K562 (cell line): ENCODE results near the gene FSHR. TPM values are rescaled to one million over a fixed set of nuclear protein-coding genes. Genes with fewer than 3 reads are reported as not detected.

Experiments
- ATAC-seq: fragments of 200-7000 bp; cut with Tn5 transposase; 3 replicates; pipeline ENCODE4 v1.9.1; 2020; ENCODE audit warnings: moderate library complexity
- BruUV-seq: library from RNA; stranded (reverse); fragments of 400-500 nt; replicated peaks from 2 replicates; lab custom pipeline; 2021; lab: Mats Ljungman, UMichigan
- CTCF ChIA-PET: fragments of 300-600 bp; formaldehyde crosslinking; extraction: SDS; loops from one replicate; lab custom pipeline; 2021; ENCODE audit warnings: low intra/inter-chr PET ratio; lab: Yijun Ruan, JAX
- POLR2A ChIA-PET: fragments of 300-600, 350-650 bp; sonication (Branson Sonifier 250); formaldehyde crosslinking; extraction: SDS; loops from one replicate; lab custom pipeline; 2021; ENCODE audit warnings: antibody characterized with exemption, inconsistent platforms; lab: Yijun Ruan, JAX
- DNase-seq, 4 experiments: peaks; one replicate each; pipeline versions ENCODE4 v3.0.0 to v3.0.0-alpha.2; 2011 to 2018; ENCODE audit warnings: low spot score in 3 of 4, mixed read lengths in 3 of 4; ENCODE audit errors: extremely low read depth in 1 of 4
- FAIRE-seq: peaks from 2 replicates; lab custom pipeline; 2011; peaks lifted over from hg19 to GRCh38; lab: Jason Lieb, UNC
- H2AFZ ChIP-seq: 2 replicates; pipeline ENCODE4 v1.6.0; 2011; ENCODE audit warnings: low read depth, low read length, control low read depth, inconsistent platforms
- H3K27ac ChIP-seq: fragments of 200-600 bp; 3 replicates; pipeline ENCODE4 v1.8.0; 2011; ENCODE audit warnings: low read depth, mild to moderate bottlenecking, control low read depth, inconsistent platforms, low read length, moderate library complexity, mixed read lengths; ENCODE audit errors: extremely low read depth
- H3K27me3 ChIP-seq, 2 experiments: fragments of 300-600 bp in 1 of 2; 2 replicates in 1 of 2; 3 replicates in 1 of 2; pipeline versions ENCODE4 v1.6.0 to v1.8.0; 2011; ENCODE audit warnings: inconsistent platforms in 2 of 2, low read length in 2 of 2, mild to moderate bottlenecking in 1 of 2, mixed read lengths in 1 of 2, moderate library complexity in 1 of 2; ENCODE audit not compliant: control insufficient read depth in 2 of 2, insufficient read depth in 2 of 2
- H3K36me3 ChIP-seq: fragments of 300-600 bp; 3 replicates; pipeline ENCODE4 v1.8.0; 2011; ENCODE audit warnings: mild to moderate bottlenecking, low read length, inconsistent platforms; ENCODE audit not compliant: control insufficient read depth, insufficient read depth
- H3K4me1 ChIP-seq, 2 experiments: fragments of 200-600 bp in 1 of 2; replicated peaks in 1 of 2; 2 replicates in 1 of 2; 3 replicates in 1 of 2; pipeline versions ENCODE4 v1.5.1 to v1.8.0; 2011; ENCODE audit warnings: inconsistent platforms in 2 of 2, low read length in 2 of 2, mild to moderate bottlenecking in 1 of 2, mixed read lengths in 1 of 2, moderate library complexity in 1 of 2; ENCODE audit not compliant: control insufficient read depth in 2 of 2, insufficient read depth in 2 of 2
- H3K4me2 ChIP-seq: 2 replicates; pipeline ENCODE4 v1.6.1; 2011; ENCODE audit warnings: low read length, control low read depth, inconsistent platforms, mixed read lengths; ENCODE audit not compliant: insufficient read depth
- H3K4me3 ChIP-seq: fragments of 200-600 bp; sonication (generic), shearing (Covaris generic); 2 replicates; pipeline ENCODE4 v1.5.1; 2016; ENCODE audit warnings: control low read depth, inconsistent platforms
- H3K79me2 ChIP-seq: fragments of 200-600 bp; 3 replicates; pipeline ENCODE4 v1.8.0; 2011; ENCODE audit warnings: low read length, inconsistent platforms; ENCODE audit not compliant: control insufficient read depth, insufficient read depth
- H3K9ac ChIP-seq, 2 experiments: 2 replicates each; pipeline versions ENCODE4 v1.6.0 to v1.6.1; 2011; ENCODE audit warnings: low read depth in 2 of 2, low read length in 2 of 2, control low read depth in 1 of 2, inconsistent platforms in 1 of 2, mild to moderate bottlenecking in 1 of 2, mixed read lengths in 1 of 2; ENCODE audit not compliant: insufficient read depth in 1 of 2
- H3K9me1 ChIP-seq: one replicate; pipeline ENCODE4 v1.6.0; 2011; ENCODE audit warnings: inconsistent platforms, mild to moderate bottlenecking, low read length, moderate library complexity; ENCODE audit not compliant: control insufficient read depth, insufficient read depth
- H3K9me3 ChIP-seq: replicated peaks from 2 replicates; pipeline ENCODE4 v1.5.1; 2011; ENCODE audit warnings: low read depth, low read length, inconsistent platforms; ENCODE audit not compliant: control insufficient read depth, insufficient read depth
- H4K20me1 ChIP-seq: replicated peaks from 2 replicates; pipeline ENCODE4 v1.6.1; 2011; ENCODE audit warnings: low read length, inconsistent platforms, mixed read lengths; ENCODE audit not compliant: control insufficient read depth, insufficient read depth
- EZH2 ChIP-seq: IDR thresholded peaks from 2 replicates; pipeline ENCODE4 v1.6.1; 2012; ENCODE audit warnings: low read depth, mild to moderate bottlenecking, inconsistent platforms, low read length, borderline replicate concordance
- WGBS: fragments of 100-300 bp; shearing (Covaris generic); methylation state at CpG from one replicate; pipeline ENCODE4 v1.1.6; 2016; ENCODE audit warnings: low coverage, mixed read lengths; ENCODE audit not compliant: insufficient coverage; ENCODE audit errors: missing lambda C conversion rate; 5-methylcytosine and 5-hydroxymethylcytosine counted together
- in situ Hi-C: fragments of 300-500 bp; cut with MboI; formaldehyde crosslinking; loops from 4 replicates; pipeline ENCODE4 v1.15.0; 2018; ENCODE audit warnings: inconsistent platforms, mixed read lengths
- intact Hi-C: fragments of 100-400 bp; cut with micrococcal nuclease; formaldehyde crosslinking; loops from 2 replicates; pipeline ENCODE4 v1.14.2; 2022
- polyA plus RNA-seq, 8 experiments: library from polyadenylated mRNA; depleted of rRNA in 4 of 8; stranded (reverse) in 5 of 8; unstranded in 3 of 8; fragments of >200 nt; fragmentation: Nextera tagmentation in 2 of 8; fragmentation: Illumina TruSeq in 1 of 8; extraction: Ambion mirVana in 2 of 8; extraction: Trizol in 1 of 8; gene quantifications; 2 replicates each; pipeline versions ENCODE4 v1.2.1 to v1.2.3, GENCODE V29; 2011 to 2014; ENCODE audit warnings: inconsistent platforms in 1 of 8, missing spikeins in 1 of 8
- total RNA-seq, 7 experiments: library from RNA; depleted of rRNA in 6 of 7; stranded (reverse); fragments of >200 nt in 6 of 7; fragmentation: Illumina TruSeq in 2 of 7; extraction: Trizol in 2 of 7; gene quantifications; 2 replicates each; pipeline versions ENCODE4 v1.2.1 to v1.2.3, GENCODE V29; 2011 to 2021; ENCODE audit warnings: low replicate concordance in 1 of 7
- TF ChIP-seq, protein P1 (sequence below): sonication (generic); IDR thresholded peaks from 2 replicates; pipeline ENCODE4 v1.6.1; 2016
- TF ChIP-seq, protein P2 (sequence below): IDR thresholded peaks from 2 replicates; pipeline ENCODE4 v1.6.1; 2016; ENCODE audit warnings: missing genetic modification characterization, missing compliant biosample characterization

FSHR gene
- total and polyA plus RNA-seq, 9 of the 15 experiments (the other 6 are each of a cell fraction or from before 2014, with no cell fraction given), result not detected

DNA sequence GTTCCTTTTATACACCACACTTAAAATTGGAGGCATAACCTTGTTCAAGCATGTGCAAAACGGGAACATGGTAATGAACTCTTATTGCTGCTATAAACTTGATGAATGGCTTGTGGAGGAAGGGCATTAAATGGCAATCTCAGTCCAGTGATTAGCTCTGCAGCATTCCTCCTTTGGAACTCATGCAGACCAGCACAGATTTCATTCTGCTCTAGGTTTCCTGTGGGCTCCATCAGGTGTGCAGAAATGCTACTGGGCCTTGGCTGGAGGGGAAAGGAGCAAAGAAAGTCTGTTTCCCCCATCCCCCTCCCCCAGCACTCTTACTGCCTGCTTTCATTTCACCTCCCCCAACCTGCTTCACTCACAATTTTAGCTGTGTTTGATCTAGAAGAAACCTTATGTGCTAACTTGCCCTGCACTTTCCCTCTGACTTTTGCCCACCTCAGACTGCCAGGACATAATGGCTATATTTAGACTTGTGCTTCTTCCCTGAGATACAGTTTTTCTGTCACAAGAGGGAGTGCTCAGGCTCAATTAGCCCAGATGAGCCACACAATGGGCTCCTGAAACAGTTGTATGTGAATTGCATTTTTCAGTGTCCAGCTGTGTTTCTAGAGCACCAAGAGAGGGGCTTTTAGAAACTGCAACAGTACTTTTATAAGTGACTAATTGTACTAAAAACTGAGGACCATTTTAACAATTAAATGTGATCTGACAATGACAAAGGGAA lies 109.8 kb downstream of the FSHR start:
- no peaks in the 10 kb centered on the region for H3K9me1 ChIP-seq
- no peak overlapping the region for H3K4me2 ChIP-seq
- ATAC-seq, result no peak
- TF ChIP-seq, protein P1, sequence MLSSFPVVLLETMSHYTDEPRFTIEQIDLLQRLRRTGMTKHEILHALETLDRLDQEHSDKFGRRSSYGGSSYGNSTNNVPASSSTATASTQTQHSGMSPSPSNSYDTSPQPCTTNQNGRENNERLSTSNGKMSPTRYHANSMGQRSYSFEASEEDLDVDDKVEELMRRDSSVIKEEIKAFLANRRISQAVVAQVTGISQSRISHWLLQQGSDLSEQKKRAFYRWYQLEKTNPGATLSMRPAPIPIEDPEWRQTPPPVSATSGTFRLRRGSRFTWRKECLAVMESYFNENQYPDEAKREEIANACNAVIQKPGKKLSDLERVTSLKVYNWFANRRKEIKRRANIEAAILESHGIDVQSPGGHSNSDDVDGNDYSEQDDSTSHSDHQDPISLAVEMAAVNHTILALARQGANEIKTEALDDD, result no peak
- no peak for TF ChIP-seq EZH2
- TF ChIP-seq, protein P2, sequence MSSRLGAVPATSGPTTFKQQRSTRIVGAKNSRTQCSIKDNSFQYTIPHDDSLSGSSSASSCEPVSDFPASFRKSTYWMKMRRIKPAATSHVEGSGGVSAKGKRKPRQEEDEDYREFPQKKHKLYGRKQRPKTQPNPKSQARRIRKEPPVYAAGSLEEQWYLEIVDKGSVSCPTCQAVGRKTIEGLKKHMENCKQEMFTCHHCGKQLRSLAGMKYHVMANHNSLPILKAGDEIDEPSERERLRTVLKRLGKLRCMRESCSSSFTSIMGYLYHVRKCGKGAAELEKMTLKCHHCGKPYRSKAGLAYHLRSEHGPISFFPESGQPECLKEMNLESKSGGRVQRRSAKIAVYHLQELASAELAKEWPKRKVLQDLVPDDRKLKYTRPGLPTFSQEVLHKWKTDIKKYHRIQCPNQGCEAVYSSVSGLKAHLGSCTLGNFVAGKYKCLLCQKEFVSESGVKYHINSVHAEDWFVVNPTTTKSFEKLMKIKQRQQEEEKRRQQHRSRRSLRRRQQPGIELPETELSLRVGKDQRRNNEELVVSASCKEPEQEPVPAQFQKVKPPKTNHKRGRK (tag), result no peak
- TF ChIP-seq, all 486 proteins: peak for 0
- POLR2A ChIA-PET, result no interaction called here
- Histone ChIP-seq H3K36me3 (no peaks in the 10 kb centered on the region), H3K9me3 (no peaks in the 10 kb centered on the region), H3K4me1 (no peaks in the 10 kb centered on the region), H3K9ac (no peak overlapping the region), H3K27me3 (no peaks in the 10 kb centered on the region), H3K79me2 (no peaks in the 10 kb centered on the region), H4K20me1 (no peaks in the 10 kb centered on the region), H3K4me3 (no peak overlapping the region), H3K27ac (no peak overlapping the region), H2AFZ (no peak overlapping the region)
- FAIRE-seq, result no peak
- in situ Hi-C loops, result no loop called here
- WGBS, result 0% methylated on average over 1 of the region's 1 CpG
- DNase-seq, result no peak
- BruUV-seq, result no TSS peak
- intact Hi-C loops, result no loop called here
- CTCF ChIA-PET, result no interaction called here
